Trophoblast cell (in vitro differentiated cells and primary cell): ENCODE results near the gene MYO1B.

Source experiments
- DNase-seq, 2 donors: peaks; one replicate each; pipeline ENCODE4 v3.0.0-alpha.2; 2016
- H2AFZ ChIP-seq: 2 replicates; pipeline ENCODE4 v1.6.1; 2013; ENCODE audit warnings: low read length, moderate library complexity, mild to moderate bottlenecking; ENCODE audit not compliant: insufficient read depth, poor library complexity
- H2AK5ac ChIP-seq: 2 replicates; pipeline ENCODE4 v1.6.1; 2013; ENCODE audit warnings: mild to moderate bottlenecking, low read length
- H2BK120ac ChIP-seq: 2 replicates; pipeline ENCODE4 v1.6.1; 2013; ENCODE audit warnings: low read length, mild to moderate bottlenecking, moderate library complexity; ENCODE audit not compliant: insufficient read depth, poor library complexity
- H2BK12ac ChIP-seq: 2 replicates; pipeline ENCODE4 v1.6.1; 2013; ENCODE audit warnings: mild to moderate bottlenecking, low read length, moderate library complexity
- H2BK5ac ChIP-seq: 2 replicates; pipeline ENCODE4 v1.6.1; 2013; ENCODE audit warnings: low read length, low read depth, moderate library complexity, mild to moderate bottlenecking; ENCODE audit not compliant: poor library complexity
- H3K14ac ChIP-seq: 2 replicates; pipeline ENCODE4 v1.6.1; 2013; ENCODE audit warnings: mild to moderate bottlenecking, low read length
- H3K18ac ChIP-seq: 2 replicates; pipeline ENCODE4 v1.6.1; 2013; ENCODE audit warnings: mild to moderate bottlenecking, low read length
- H3K23ac ChIP-seq: 2 replicates; pipeline ENCODE4 v1.6.1; 2013; ENCODE audit warnings: low read length
- H3K27ac ChIP-seq: 2 replicates; pipeline ENCODE4 v1.5.1; 2013; ENCODE audit warnings: low read depth, mild to moderate bottlenecking, inconsistent platforms, low read length, moderate library complexity
- H3K27me3 ChIP-seq: 2 replicates; pipeline ENCODE4 v1.6.1; 2013; ENCODE audit warnings: inconsistent platforms, mild to moderate bottlenecking, low read length, moderate library complexity; ENCODE audit not compliant: insufficient read depth
- H3K36me3 ChIP-seq, 2 experiments: 1 replicate in 1 of 2; 2 replicates in 1 of 2; pipeline ENCODE4 v1.6.1; 2013; ENCODE audit warnings: low read length in 2 of 2, mild to moderate bottlenecking in 2 of 2, moderate library complexity in 1 of 2; ENCODE audit not compliant: insufficient read depth in 2 of 2, control insufficient read depth in 1 of 2
- H3K4ac ChIP-seq: 2 replicates; pipeline ENCODE4 v1.6.1; 2013; ENCODE audit warnings: low read depth, mild to moderate bottlenecking, low read length, moderate library complexity
- H3K4me1 ChIP-seq, 2 experiments: 1 replicate in 1 of 2; 2 replicates in 1 of 2; pipeline ENCODE4 v1.6.1; 2013; ENCODE audit warnings: low read length in 2 of 2, mild to moderate bottlenecking in 2 of 2, moderate library complexity in 1 of 2; ENCODE audit not compliant: insufficient read depth in 2 of 2, control insufficient read depth in 1 of 2
- H3K4me2 ChIP-seq: 2 replicates; pipeline ENCODE4 v1.6.1; 2013; ENCODE audit warnings: inconsistent platforms, mild to moderate bottlenecking, low read length, moderate library complexity
- H3K4me3 ChIP-seq: 2 replicates; pipeline ENCODE4 v1.5.1; 2013; ENCODE audit warnings: mild to moderate bottlenecking, low read depth, low read length, inconsistent platforms
- H3K79me1 ChIP-seq: one replicate; pipeline ENCODE4 v1.6.1; 2013; ENCODE audit warnings: low read length
- H3K79me2 ChIP-seq: 2 replicates; pipeline ENCODE4 v1.6.1; 2013; ENCODE audit warnings: low read length, mild to moderate bottlenecking; ENCODE audit not compliant: control insufficient read depth, insufficient read depth, poor library complexity
- H3K9ac ChIP-seq: 2 replicates; pipeline ENCODE4 v1.6.1; 2013; ENCODE audit warnings: mild to moderate bottlenecking, low read length
- H3K9me3 ChIP-seq: 2 replicates; pipeline ENCODE4 v1.6.1; 2013; ENCODE audit warnings: low read depth, mild to moderate bottlenecking, control low read depth, inconsistent platforms, low read length; ENCODE audit not compliant: insufficient read depth
- H4K12ac ChIP-seq: 2 replicates; pipeline ENCODE4 v1.6.1; 2013; ENCODE audit warnings: low read depth, mild to moderate bottlenecking, low read length, moderate library complexity
- H4K8ac ChIP-seq: 2 replicates; pipeline ENCODE4 v1.6.1; 2013; ENCODE audit warnings: low read depth, mild to moderate bottlenecking, low read length, moderate library complexity
- H4K91ac ChIP-seq: one replicate; pipeline ENCODE4 v1.6.1; 2013; ENCODE audit warnings: low read depth, mild to moderate bottlenecking, low read length, moderate library complexity
- WGBS: extraction: QIAGEN DNeasy Blood & Tissue Kit; methylation state at CpG from one replicate; pipeline ENCODE4 v1.1.7; 2013; ENCODE audit warnings: missing lambda C conversion rate; ENCODE audit not compliant: insufficient read length, insufficient coverage; ENCODE audit errors: extremely low coverage; 5-methylcytosine and 5-hydroxymethylcytosine counted together

The MYO1B gene

GRCh38 chr2:191244350-191244749 is 854 bp upstream of the MYO1B start:
- Histone ChIP-seq H3K4me1 (peaks cover 9 to 15% of the 10 kb centered on the region in 2 experiments), H2AFZ (no peak overlapping the region), H3K9ac (no peak overlapping the region), H3K18ac (no peak overlapping the region), H4K12ac (no peak overlapping the region), H3K79me2 (peaks cover 18% of the 10 kb centered on the region), H3K9me3 (no peaks in the 10 kb centered on the region), H3K27ac (no peak overlapping the region), H3K36me3 (no peaks in the 10 kb centered on the region), H2BK5ac (no peak overlapping the region), H3K4me2 (no peak overlapping the region), H3K79me1 (peaks cover 23% of the 10 kb centered on the region), H2BK12ac (no peak overlapping the region), H3K4me3 (no peak overlapping the region), H2BK120ac (no peak overlapping the region), H3K4ac (no peak overlapping the region), H3K27me3 (no peaks in the 10 kb centered on the region), H4K8ac (no peak overlapping the region), H3K14ac (no peak overlapping the region), H3K23ac (no peak overlapping the region), H4K91ac (no peak overlapping the region), H2AK5ac (no peak overlapping the region)
- DNase-seq: no peak
- WGBS: no CpG with 5 or more reads among the region's 2 CpGs

DNA sequence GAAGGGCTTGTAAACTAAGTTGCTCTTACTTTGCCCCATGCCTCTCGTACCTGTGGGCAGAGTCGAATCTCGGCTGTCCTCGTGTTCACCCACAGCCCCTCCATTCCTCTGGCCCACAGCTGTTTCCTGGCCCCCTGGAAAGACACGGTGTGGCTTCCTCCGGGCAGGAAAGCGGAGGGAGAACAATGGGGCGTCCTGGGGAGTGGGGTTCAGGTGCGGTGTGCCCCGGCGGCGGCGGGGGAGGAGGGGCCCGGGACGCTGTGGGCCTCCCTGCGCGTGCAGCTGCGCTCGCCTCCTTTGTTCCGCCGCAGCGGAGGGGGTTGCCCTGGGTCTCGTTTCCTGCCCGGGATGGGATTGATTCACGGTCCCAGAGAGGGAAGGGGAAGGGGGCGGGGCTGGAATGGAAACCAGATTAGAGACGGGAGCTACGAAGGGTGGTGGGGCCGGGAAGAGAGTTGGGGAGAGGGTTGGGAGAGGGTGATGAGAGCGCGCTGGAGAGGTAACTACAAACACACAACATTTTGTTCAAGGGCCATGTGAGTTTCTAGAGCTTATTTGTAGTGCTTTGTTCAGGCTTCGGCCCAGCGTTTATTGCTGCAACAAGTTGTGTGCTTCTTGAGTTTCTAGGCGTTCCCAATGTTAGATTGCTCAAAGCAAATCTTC is 796 bp downstream of the MYO1B start:
- Histone ChIP-seq H3K9ac (peak overlapping the region; percentile 97), H3K4ac (peak overlapping the region; percentile 14), H3K14ac (peak overlapping the region; percentile 87), H3K79me2 (peaks cover 18% of the 10 kb centered on the region), H3K36me3 (no peaks in the 10 kb centered on the region), H4K91ac (peak overlapping the region; percentile 65), H3K27ac (peak overlapping the region; percentile 96), H2AK5ac (no peak overlapping the region), H2BK12ac (peak overlapping the region; percentile 70), H3K4me3 (peak overlapping the region; percentile 98), H3K79me1 (peaks cover 27% of the 10 kb centered on the region), H3K27me3 (no peaks in the 10 kb centered on the region), H2BK5ac (peak overlapping the region; percentile 79), H3K23ac (no peak overlapping the region), H4K12ac (peak overlapping the region; percentile 1), H3K18ac (peak overlapping the region; percentile 41), H4K8ac (peak overlapping the region; percentile 28), H2BK120ac (peak overlapping the region; percentile 43), H3K4me1 (peaks cover 17 to 29% of the 10 kb centered on the region in 2 experiments), H3K9me3 (no peaks in the 10 kb centered on the region), H2AFZ (peak overlapping the region; percentile 89), H3K4me2 (peak overlapping the region; percentile 93)
- DNase-seq: peak in 1 of 2 donors; percentile 49
- WGBS: no CpG with 5 or more reads among the region's 34 CpGs

GRCh38 chr2:191246820-191247380 is 1.7 kb downstream of the MYO1B start:
- H4K91ac ChIP-seq: peak overlapping the region; percentile 36
- H3K9ac ChIP-seq: peak overlapping the region; percentile 64
- peak overlapping the region; percentile 71 for H2BK12ac ChIP-seq
- H3K4me1 ChIP-seq: peaks cover 18 to 30% of the 10 kb centered on the region in 2 experiments
- no peak overlapping the region for H2AFZ ChIP-seq
- peaks cover 27% of the 10 kb centered on the region for H3K79me1 ChIP-seq
- WGBS: no CpG with 5 or more reads among the region's 6 CpGs
- DNase-seq: no peak
- H3K23ac ChIP-seq: no peak overlapping the region
- peaks cover 18% of the 10 kb centered on the region for H3K79me2 ChIP-seq
- peak overlapping the region; percentile 46 for H4K8ac ChIP-seq
- no peaks in the 10 kb centered on the region for H3K9me3 ChIP-seq
- peak overlapping the region; percentile 54 for H3K14ac ChIP-seq
- peak overlapping the region; percentile 17 for H3K18ac ChIP-seq
- H3K4ac ChIP-seq: peak overlapping the region; percentile 34
- peak overlapping the region; percentile 82 for H2BK120ac ChIP-seq
- H2BK5ac ChIP-seq: peak overlapping the region; percentile 76
- no peaks in the 10 kb centered on the region for H3K27me3 ChIP-seq
- H2AK5ac ChIP-seq: peak overlapping the region; percentile 79
- H3K4me3 ChIP-seq: no peak overlapping the region
- no peak overlapping the region for H4K12ac ChIP-seq
- H3K4me2 ChIP-seq: peak overlapping the region; percentile 93
- H3K36me3 ChIP-seq: no peaks in the 10 kb centered on the region
- peak overlapping the region; percentile 96 for H3K27ac ChIP-seq

- WGBS: no CpG with 5 or more reads among the region's 5 CpGs
These were observed 2.3 kb downstream of the MYO1B start for GRCh38 chr2:191247381-191248057.

More at GRCh38 chr2:191247381-191248057, 2.3 kb downstream of the MYO1B start:
- Histone ChIP-seq H2BK5ac (peak overlapping the region; percentile 76), H4K91ac (peak overlapping the region; percentile 36), H4K12ac (no peak overlapping the region), H4K8ac (peak overlapping the region; percentile 64), H2AFZ (no peak overlapping the region), H3K79me1 (peaks cover 27% of the 10 kb centered on the region), H3K27me3 (no peaks in the 10 kb centered on the region), H2AK5ac (peak overlapping the region; percentile 38), H3K4me2 (peak overlapping the region; percentile 93), H3K27ac (peak overlapping the region; percentile 96), H3K9ac (no peak overlapping the region), H2BK120ac (peak overlapping the region; percentile 82), H3K18ac (peak overlapping the region; percentile 25), H3K14ac (peak overlapping the region; percentile 30), H3K79me2 (peaks cover 18% of the 10 kb centered on the region), H3K4me3 (no peak overlapping the region), H3K4me1 (peaks cover 18 to 31% of the 10 kb centered on the region in 2 experiments), H3K23ac (no peak overlapping the region), H2BK12ac (peak overlapping the region; percentile 26), H3K4ac (peak overlapping the region; percentile 34), H3K36me3 (no peaks in the 10 kb centered on the region), H3K9me3 (no peaks in the 10 kb centered on the region)
- DNase-seq: peak; percentile 75 to 88
